Measurements from ENCODE around the gene DHX40.

The DHX40 gene

GRCh38 chr17:59641799-59642484 lies 76.5 kb downstream of the DHX40 start:
- Histone ChIP-seq H3K27me3 (ENCODE audit: insufficient read depth, low read length) (no peaks in the 10 kb centered on the region), H3K9me2 (ENCODE audit: low read depth, low read length) (no peaks in the 10 kb centered on the region), H3F3A (ENCODE audit: insufficient read depth, low read length) (no peaks in the 10 kb centered on the region), H3K4me3 (ENCODE audit: low read depth, low read length, poor library complexity, severe bottlenecking) (peak overlapping the region; percentile 15), H3K36me3 (ENCODE audit: insufficient read depth, low read length) (peaks cover 35% of the 10 kb centered on the region), H3K9ac (ENCODE audit: low read length) (peak overlapping the region; percentile 7; the same call in 1 of the 2 replicates), H4K20me1 (ENCODE audit: insufficient read depth, low read length) (no peaks in the 10 kb centered on the region), H3K4me2 (ENCODE audit: low read length) (peak overlapping the region; percentile 52), H3K79me2 (ENCODE audit: insufficient read depth, low read length) (peaks cover 75% of the 10 kb centered on the region), H2AFZ (ENCODE audit: low read length) (no peak overlapping the region), H3K4me1 (ENCODE audit: insufficient read depth, low read length, severe bottlenecking) (peaks cover 60% of the 10 kb centered on the region), H3K9me3 (ENCODE audit: low read length) (no peaks in the 10 kb centered on the region), H3K27ac (ENCODE audit: low read depth, low read length, poor library complexity, severe bottlenecking) (peak overlapping the region; percentile 88)
- TF ChIP-seq EZH2 (IDR thresholded peaks at IDR 0.05; ENCODE audit: borderline replicate concordance, low read length) (no peak), CTCF (IDR thresholded peaks at IDR 0.05; ENCODE audit: low read length) (no peak)

- H3K4me3 ChIP-seq (ENCODE audit: low read depth, low read length, poor library complexity, severe bottlenecking): no peak overlapping the region
- peak overlapping the region; percentile 0; the same call in 1 of the 2 replicates for H3K9ac ChIP-seq (ENCODE audit: low read length)
- H3K27me3 ChIP-seq (ENCODE audit: insufficient read depth, low read length): no peaks in the 10 kb centered on the region
- H2AFZ ChIP-seq (ENCODE audit: low read length): no peak overlapping the region
- H3F3A ChIP-seq (ENCODE audit: insufficient read depth, low read length): no peaks in the 10 kb centered on the region
- no peaks in the 10 kb centered on the region for H3K9me3 ChIP-seq (ENCODE audit: low read length)
- H4K20me1 ChIP-seq (ENCODE audit: insufficient read depth, low read length): no peaks in the 10 kb centered on the region
- peaks cover 42% of the 10 kb centered on the region for H3K36me3 ChIP-seq (ENCODE audit: insufficient read depth, low read length)
- H3K27ac ChIP-seq (ENCODE audit: low read depth, low read length, poor library complexity, severe bottlenecking): peak overlapping the region; percentile 88
- H3K4me1 ChIP-seq (ENCODE audit: insufficient read depth, low read length, severe bottlenecking): peaks cover 60% of the 10 kb centered on the region
- H3K9me2 ChIP-seq (ENCODE audit: low read depth, low read length): no peaks in the 10 kb centered on the region
- TF ChIP-seq EZH2 (IDR thresholded peaks at IDR 0.05; ENCODE audit: borderline replicate concordance, low read length): no peak
- no peak for TF ChIP-seq CTCF (IDR thresholded peaks at IDR 0.05; ENCODE audit: low read length)
- peaks cover 78% of the 10 kb centered on the region for H3K79me2 ChIP-seq (ENCODE audit: insufficient read depth, low read length)
- H3K4me2 ChIP-seq (ENCODE audit: low read length): peak overlapping the region; percentile 52
Observed at GRCh38 chr17:59642565-59642964, 77.2 kb downstream of the DHX40 start.

GRCh38 chr17:59643159-59644140 lies 78.0 kb downstream of the DHX40 start:
- H4K20me1 ChIP-seq (ENCODE audit: insufficient read depth, low read length): no peaks in the 10 kb centered on the region
- no peak for TF ChIP-seq EZH2 (IDR thresholded peaks at IDR 0.05; ENCODE audit: borderline replicate concordance, low read length)
- TF ChIP-seq CTCF (IDR thresholded peaks at IDR 0.05; ENCODE audit: low read length): no peak
- H3K9me2 ChIP-seq (ENCODE audit: low read depth, low read length): no peaks in the 10 kb centered on the region
- peaks cover 50% of the 10 kb centered on the region for H3K36me3 ChIP-seq (ENCODE audit: insufficient read depth, low read length)
- no peaks in the 10 kb centered on the region for H3K27me3 ChIP-seq (ENCODE audit: insufficient read depth, low read length)
- no peak overlapping the region for H2AFZ ChIP-seq (ENCODE audit: low read length)
- peak overlapping the region; percentile 52; the same call in 1 of the 2 replicates for H3K4me2 ChIP-seq (ENCODE audit: low read length)
- H3K27ac ChIP-seq (ENCODE audit: low read depth, low read length, poor library complexity, severe bottlenecking): peak overlapping the region; percentile 88
- H3K79me2 ChIP-seq (ENCODE audit: insufficient read depth, low read length): peaks cover 73% of the 10 kb centered on the region
- H3F3A ChIP-seq (ENCODE audit: insufficient read depth, low read length): no peaks in the 10 kb centered on the region
- no peaks in the 10 kb centered on the region for H3K9me3 ChIP-seq (ENCODE audit: low read length)
- H3K4me1 ChIP-seq (ENCODE audit: insufficient read depth, low read length, severe bottlenecking): peaks cover 51% of the 10 kb centered on the region
- peak overlapping the region; percentile 8; the same call in 1 of the 2 replicates for H3K9ac ChIP-seq (ENCODE audit: low read length)
- no peak overlapping the region for H3K4me3 ChIP-seq (ENCODE audit: low read depth, low read length, poor library complexity, severe bottlenecking)
